Right lobe of liver (tissue), 4 donors: ENCODE results near the gene CCDC158.

Experiments
- POLR2A ChIP-seq: fragments of 450-650 bp; IDR thresholded peaks from one replicate; pipeline ENCODE4 v1.6.1; 2017; ENCODE audit warnings: antibody characterized with exemption, mild to moderate bottlenecking
- TF ChIP-seq, protein P1 (sequence below), 4 donors: fragments of 200-600 bp in 3 of 4; fragments of 450-650 bp in 1 of 4; IDR thresholded peaks; one replicate each; pipeline versions ENCODE4 v1.5.1 to v1.8.0; 2016 to 2022; ENCODE audit warnings: antibody characterized with exemption in 4 of 4, mild to moderate bottlenecking in 2 of 4
- donor health status: DM: no; HTN: no; CAD: no.
- donor health status: DM: no; HTN: no; CAD: no.
- donor health status: DM: no; HTN: yes; CAD: no.

DNA sequence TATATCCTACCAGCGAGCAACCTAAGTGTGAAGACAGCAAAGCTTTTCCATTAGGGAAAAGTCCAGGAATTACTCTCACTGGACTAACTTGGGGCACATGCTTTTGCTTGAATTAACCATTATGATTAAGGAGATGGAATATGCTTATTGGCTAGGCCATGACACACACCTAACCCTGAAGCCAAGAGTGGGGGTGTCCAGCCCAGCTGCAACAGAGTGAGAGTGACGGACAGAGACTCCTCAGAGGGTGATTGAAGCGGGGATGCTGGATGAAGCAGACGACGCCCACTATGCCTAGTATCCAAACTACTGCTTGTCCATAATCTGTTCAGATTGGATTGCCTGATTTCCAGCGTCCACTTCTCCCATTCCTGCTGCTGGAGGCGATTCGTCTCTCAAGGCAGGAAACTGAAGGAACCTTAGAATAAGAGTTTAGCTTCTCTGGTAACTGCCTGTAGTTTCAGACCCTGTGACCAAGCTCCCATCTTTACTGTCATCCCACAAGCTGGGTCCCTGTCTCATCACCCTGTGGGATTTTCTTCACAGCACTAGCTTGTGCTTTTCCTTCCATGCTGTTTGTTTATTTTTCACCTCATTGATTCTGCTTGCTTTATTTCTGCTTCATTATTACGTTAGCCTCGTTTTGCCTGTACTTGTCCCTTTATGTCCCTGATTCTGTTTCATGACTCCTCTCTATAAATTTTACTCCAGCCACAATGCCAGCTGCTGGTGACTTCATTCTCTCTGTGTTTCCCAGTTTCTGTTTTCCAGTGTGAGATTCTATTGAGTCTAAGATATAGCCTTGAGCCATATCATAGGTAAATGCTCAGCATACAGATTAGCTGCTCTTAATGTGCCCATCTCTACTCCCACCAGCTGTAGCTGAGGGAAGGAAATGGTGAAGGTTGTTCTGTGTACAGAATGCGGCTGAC lies 150.4 kb downstream of the CCDC158 start:
- TF ChIP-seq, protein P1, sequence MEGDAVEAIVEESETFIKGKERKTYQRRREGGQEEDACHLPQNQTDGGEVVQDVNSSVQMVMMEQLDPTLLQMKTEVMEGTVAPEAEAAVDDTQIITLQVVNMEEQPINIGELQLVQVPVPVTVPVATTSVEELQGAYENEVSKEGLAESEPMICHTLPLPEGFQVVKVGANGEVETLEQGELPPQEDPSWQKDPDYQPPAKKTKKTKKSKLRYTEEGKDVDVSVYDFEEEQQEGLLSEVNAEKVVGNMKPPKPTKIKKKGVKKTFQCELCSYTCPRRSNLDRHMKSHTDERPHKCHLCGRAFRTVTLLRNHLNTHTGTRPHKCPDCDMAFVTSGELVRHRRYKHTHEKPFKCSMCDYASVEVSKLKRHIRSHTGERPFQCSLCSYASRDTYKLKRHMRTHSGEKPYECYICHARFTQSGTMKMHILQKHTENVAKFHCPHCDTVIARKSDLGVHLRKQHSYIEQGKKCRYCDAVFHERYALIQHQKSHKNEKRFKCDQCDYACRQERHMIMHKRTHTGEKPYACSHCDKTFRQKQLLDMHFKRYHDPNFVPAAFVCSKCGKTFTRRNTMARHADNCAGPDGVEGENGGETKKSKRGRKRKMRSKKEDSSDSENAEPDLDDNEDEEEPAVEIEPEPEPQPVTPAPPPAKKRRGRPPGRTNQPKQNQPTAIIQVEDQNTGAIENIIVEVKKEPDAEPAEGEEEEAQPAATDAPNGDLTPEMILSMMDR (IDR thresholded peaks at IDR 0.05): no peak
- TF ChIP-seq POLR2A: no peak
